HG03571 (cell line): ENCODE data around the gene SERPINA5.
"Not testable (repeated sequence)": the region's sequence is repeated elsewhere in the genome, so short reads cannot be mapped to it uniquely, and the experiment has no call there.

ENCODE experiments used
- ATAC-seq: cut with Tn5 transposase; IDR thresholded peaks from one replicate; pipeline ENCODE4 v1.9.1; 2021; ENCODE audit not compliant: unreplicated experiment

SERPINA5 gene

GRCh38 chr14:94573475-94574277 lies 7.5 kb upstream of the SERPINA5 start:
- no peak for ATAC-seq

- no peak for ATAC-seq
These were observed 6.9 kb upstream of the SERPINA5 start for GRCh38 chr14:94574336-94574735.

- ATAC-seq: no peak
These were observed 5.3 kb upstream of the SERPINA5 start for GRCh38 chr14:94575730-94576585.

- ATAC-seq: not testable (repeated sequence)
These were observed 3.8 kb upstream of the SERPINA5 start for GRCh38 chr14:94577472-94577871.

DNA sequence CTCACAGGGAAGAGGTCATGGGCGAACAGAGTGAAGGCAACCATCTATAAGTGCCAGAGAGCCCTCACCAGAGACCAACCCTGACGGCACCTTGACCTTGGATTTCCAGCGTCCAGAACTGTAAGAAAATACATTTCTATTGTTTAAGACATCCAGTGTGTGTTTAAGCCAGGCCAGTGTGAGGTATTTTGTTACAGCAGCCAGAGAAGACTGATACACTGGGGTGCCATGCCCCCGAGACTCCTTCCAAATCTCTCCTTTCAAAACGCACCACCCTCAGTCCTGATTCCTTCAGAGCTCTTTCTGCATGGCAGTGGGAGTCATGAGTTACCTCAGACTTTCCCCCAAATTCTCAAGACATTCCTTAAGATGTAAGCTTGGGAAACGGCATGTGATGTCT lies 2.5 kb upstream of the SERPINA5 start:
- no peak for ATAC-seq

DNA sequence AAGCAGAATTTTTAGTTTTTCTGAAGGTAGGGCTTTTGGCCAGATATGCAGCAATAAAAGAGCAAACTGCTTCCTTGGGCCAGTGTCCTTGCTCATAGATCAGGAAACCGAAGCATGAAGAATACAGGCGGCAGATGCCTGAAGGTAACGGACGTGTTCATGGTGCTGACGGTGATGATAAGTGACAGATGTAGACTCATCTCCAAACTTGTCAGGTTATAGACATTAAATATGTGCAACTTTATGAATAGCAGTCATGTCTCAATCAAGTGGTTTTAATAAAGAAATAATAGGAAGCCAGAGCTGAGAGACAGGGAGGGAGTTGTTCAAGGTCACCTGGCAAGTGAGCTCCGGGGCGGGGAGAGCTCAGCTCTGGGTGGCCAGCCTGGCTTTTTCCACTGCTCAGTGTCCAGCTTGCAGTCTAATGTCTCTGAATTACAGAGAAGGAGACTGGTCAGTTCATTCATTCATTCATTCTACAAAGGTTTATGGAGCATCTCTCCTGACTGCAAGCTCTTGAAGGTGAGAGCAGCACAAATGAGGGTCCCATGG lies 1.0 kb downstream of the SERPINA5 start:
- no peak for ATAC-seq

GRCh38 chr14:94582851-94583250 lies 1.6 kb downstream of the SERPINA5 start:
- no peak for ATAC-seq

DNA sequence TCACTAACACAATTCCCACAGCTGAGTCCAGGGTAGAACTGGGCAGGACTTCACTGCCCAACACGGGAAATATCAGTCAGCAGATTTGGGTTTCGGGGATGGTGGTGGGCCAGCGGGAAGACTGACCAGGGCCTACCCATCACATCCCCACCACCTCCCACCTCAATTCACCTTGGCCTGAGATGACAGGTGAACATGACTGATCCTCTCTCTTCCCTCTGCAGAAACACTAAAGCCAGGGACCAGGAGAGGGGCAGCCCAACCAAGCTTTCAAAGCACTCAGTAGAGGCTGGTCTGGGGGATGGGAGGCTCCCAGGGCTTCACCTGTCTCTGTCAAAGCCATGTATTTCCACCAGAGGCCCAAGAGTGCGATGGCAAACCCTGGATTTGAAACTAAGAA lies 2.3 kb downstream of the SERPINA5 start:
- no peak for ATAC-seq

DNA sequence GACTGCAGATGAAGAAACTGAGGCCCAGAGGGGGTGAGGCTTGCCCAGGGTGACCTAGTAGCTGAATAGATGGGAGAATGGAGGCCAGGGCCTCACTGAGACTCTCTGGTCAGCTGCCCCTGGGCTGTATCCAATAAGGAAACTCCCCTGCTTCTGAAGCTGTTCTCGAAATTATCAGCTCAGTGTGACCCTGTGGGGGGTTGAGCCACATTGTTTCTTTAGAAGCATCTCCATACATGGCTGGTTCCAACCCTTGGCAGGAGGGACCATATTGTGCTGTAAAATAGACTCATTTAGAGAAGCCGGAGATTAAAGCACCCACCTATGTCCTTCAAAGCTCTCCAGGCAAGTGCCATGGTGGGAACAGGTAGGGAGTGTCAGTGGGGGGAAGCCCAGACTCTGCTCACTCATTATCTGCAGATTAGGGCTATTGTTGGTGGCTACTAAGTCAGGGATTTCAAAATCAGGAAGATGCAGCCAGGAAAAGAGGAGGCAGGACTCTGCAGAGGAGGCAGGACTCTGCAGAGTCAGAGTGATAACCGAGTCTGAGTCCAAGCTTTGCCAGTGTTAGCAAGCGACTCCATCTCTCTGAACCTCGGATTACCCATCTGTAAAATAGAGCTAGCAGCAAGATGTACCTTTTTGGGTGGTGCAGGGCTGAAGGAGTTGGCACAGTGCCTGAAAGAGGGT lies 3.5 kb downstream of the SERPINA5 start:
- no peak for ATAC-seq

DNA sequence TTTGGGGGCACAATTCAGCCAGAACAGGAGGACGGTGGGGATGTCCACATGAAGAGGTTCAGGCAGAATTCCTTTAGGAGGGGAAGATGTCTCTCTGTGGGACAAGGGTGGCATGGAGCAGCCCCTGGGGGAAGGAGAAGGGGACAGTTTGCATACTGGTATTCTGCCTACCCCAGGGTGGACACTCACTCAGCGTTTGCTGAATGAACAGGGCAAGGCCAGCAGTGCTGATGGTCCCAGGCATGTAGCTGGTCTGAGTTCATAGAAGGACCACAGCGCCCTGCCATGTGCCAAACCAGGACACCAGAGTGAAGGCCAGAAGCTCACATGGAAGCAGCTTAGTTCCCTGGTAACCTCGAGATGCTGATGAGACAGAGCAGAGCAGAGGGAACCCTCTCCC lies 5.4 kb downstream of the SERPINA5 start:
- no peak for ATAC-seq

GRCh38 chr14:94588311-94588710 lies 7.1 kb downstream of the SERPINA5 start:
- ATAC-seq: no peak

- ATAC-seq: no peak
These were observed 9.8 kb downstream of the SERPINA5 start for GRCh38 chr14:94591073-94591472.

DNA sequence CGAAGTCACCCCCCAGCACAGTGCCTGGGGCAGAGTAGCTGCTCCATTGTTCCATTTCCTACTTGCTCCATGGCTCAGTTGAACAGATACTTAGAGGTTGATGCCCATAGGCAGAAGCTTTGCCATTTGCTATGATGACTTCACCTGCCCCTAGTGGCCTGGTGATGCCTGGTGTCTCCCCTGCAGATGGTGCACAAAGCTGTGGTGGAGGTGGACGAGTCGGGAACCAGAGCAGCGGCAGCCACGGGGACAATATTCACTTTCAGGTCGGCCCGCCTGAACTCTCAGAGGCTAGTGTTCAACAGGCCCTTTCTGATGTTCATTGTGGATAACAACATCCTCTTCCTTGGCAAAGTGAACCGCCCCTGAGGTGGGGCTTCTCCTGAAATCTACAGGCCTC lies 10.6 kb downstream of the SERPINA5 start:
- ATAC-seq: no peak

DNA sequence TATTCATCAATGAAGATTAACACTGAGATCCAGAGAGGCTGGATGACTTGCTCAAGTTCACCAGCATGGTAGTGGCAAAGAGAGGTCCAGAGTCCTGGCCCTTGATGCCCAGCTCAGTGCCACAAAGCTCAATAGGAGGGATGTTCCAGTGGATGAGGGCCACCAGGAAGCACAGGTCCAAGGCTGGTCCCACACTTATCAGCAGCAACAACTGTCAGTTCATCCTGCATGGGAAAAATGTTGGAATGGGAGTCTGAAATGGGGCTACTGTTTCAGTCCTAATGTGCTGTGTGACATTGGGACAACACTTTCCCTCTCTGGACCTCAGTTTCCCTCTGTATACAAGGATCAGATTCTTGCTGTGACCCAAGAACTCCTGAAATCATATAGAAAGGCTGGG lies 11.2 kb downstream of the SERPINA5 start:
- no peak for ATAC-seq

DNA sequence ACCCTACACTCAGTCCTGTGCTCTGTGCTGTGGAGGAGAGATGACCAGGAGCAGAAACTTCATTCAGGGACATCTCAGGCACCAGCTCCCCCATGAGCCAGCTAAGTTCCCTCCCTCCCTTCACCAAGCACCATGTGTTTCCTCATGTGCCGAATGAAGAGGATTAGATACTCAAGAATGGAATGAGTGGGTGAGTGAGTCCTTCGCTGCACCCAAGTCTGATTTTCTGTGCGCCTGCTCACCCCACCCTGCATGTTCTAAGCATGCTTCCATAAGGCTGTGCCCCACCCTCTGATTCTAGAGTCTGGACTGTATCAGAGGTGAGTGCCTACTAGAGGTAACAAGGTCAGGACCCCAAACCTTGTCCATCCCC lies 12.1 kb downstream of the SERPINA5 start:
- no peak for ATAC-seq

- no peak for ATAC-seq
These were observed 12.7 kb downstream of the SERPINA5 start for GRCh38 chr14:94593749-94594431.

DNA sequence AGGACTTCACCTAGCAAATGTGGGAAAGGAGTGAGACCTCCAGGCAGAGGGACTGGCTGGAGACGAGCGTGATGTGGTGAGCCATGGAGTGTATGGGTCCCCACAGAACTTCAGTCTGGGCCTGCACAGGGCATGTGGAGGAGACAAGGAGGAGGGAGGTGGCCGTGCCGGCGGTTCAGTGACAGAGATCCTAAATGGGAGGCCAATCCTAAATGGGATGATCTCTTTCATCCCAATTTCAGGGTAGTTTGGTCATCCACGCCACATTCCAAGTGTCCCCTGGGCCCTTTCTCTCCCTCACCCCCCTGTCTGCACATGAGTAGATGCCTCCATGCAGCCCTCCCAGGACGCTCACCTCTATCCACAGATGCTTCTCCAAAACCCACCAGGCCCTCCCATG lies 13.2 kb downstream of the SERPINA5 start:
- no peak for ATAC-seq

- ATAC-seq: no peak
These were observed 14.7 kb downstream of the SERPINA5 start for GRCh38 chr14:94595912-94596311.

GRCh38 chr14:94596361-94596760 lies 15.1 kb downstream of the SERPINA5 start:
- no peak for ATAC-seq

- ATAC-seq: no peak
These were observed 16.6 kb downstream of the SERPINA5 start for GRCh38 chr14:94597788-94598187.

- no peak for ATAC-seq
These were observed 17.2 kb downstream of the SERPINA5 start for GRCh38 chr14:94598506-94598815.
